AG09319 (cell line): ENCODE data around the gene CDHR3.
"Not testable (repeated sequence)": the region's sequence is repeated elsewhere in the genome, so short reads cannot be mapped to it uniquely, and the experiment has no call there.

Source experiments
- DNase-seq: peaks from one replicate; pipeline ENCODE4 v3.0.0-alpha.2; 2010; ENCODE audit warnings: low read depth; ENCODE audit errors: extremely low read depth
- CTCF ChIP-seq: IDR thresholded peaks from 2 replicates; pipeline ENCODE4 v1.5.1; 2011; ENCODE audit warnings: low read depth, mild to moderate bottlenecking, inconsistent platforms, low read length, moderate library complexity

The CDHR3 gene

GRCh38 chr7:105941596-105941995, 21.5 kb upstream of the CDHR3 start:
- no peak for TF ChIP-seq CTCF
- DNase-seq: no peak

GRCh38 chr7:105943486-105943885, 19.6 kb upstream of the CDHR3 start:
- TF ChIP-seq CTCF: no peak
- DNase-seq: peak; percentile 22

- no peak for DNase-seq
- TF ChIP-seq CTCF: no peak
Measured at GRCh38 chr7:105945848-105946247, 17.2 kb upstream of the CDHR3 start.

GRCh38 chr7:105951597-105951996, 11.5 kb upstream of the CDHR3 start:
- TF ChIP-seq CTCF: no peak
- DNase-seq: no peak

- TF ChIP-seq CTCF: no peak
- DNase-seq: no peak
Measured at GRCh38 chr7:105952917-105953595, 10.0 kb upstream of the CDHR3 start.

GRCh38 chr7:105954711-105955110, 8.4 kb upstream of the CDHR3 start:
- no peak for DNase-seq
- TF ChIP-seq CTCF: no peak

GRCh38 chr7:105955651-105956466, 7.2 kb upstream of the CDHR3 start:
- not testable (repeated sequence) for DNase-seq
